NCI-H2196 treated with DMSO at 0.1 percent for 48 hours (cell line): ENCODE results near the gene CNTNAP1.
"Not testable (repeated sequence)": the region's sequence is repeated elsewhere in the genome, so short reads cannot be mapped to it uniquely, and the experiment has no call there.

Source experiments
- DNase-seq: peaks from one replicate; lab custom pipeline; 2025; ENCODE audit not compliant: unreplicated experiment; lab: John Stamatoyannopoulos, UW

Gene CNTNAP1

GRCh38 chr17:42681976-42682721, at the start of gene CNTNAP1:
Gene CNTNAP1, plus strand, starts transcription at chr17:42682531. Its CDS starts 299 bp downstream, at chr17:42682830.
- DNase-seq, result no peak

GRCh38 chr17:42632949-42633444, 49.3 kb upstream of the CNTNAP1 start:
- no peak for DNase-seq

DNA sequence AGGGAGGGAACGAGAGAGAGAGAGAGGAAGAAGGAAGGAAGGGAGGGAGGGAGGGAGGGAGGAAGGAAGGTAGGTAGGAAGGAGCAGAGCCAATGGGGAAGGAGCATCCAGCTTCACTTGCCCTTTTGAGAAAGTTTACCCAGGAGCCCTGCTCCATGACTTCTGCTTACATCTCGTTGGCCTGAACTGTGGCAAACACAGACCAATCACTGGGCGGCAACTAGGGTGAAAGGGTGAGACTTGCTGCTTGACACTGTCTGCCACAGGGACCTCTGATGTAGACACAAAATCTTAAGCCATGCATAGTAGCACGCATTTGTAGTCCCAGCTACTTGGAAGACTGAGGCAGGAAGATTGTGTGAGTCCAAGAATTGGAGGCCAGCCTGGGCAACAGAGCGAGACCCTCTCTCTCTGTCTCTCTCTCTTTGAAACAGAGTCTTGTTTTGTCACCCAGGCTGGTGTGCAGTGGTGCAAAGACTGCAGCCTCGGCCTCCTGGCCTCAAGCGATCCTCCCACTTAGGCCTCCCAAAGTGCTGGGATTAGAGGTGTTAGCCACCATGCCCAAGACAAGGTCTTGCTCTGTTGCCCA, 42.7 kb upstream of the CNTNAP1 start:
- no peak for DNase-seq

DNA sequence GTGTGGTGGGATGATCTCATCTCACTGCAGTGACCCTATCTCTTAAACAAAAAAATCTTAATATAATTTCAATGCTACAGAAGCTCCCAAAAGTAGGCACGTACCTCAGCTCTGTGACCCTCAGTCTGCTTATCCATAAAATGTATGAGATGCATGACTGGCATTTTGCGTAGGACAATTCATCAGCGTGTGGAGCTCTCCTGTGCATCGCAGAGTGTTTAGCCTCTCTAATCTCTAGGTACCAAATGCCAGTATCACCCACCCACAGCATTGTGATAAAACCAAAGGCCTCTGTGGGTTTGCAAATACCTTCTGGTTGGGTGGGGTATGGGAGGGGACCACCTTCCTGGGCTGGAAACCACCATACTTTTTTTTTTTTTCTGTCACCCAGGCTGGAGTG, 42.2 kb upstream of the CNTNAP1 start:
- no peak for DNase-seq

- DNase-seq, result no peak
Observed at GRCh38 chr17:42642336-42642735, 40.0 kb upstream of the CNTNAP1 start.

DNA sequence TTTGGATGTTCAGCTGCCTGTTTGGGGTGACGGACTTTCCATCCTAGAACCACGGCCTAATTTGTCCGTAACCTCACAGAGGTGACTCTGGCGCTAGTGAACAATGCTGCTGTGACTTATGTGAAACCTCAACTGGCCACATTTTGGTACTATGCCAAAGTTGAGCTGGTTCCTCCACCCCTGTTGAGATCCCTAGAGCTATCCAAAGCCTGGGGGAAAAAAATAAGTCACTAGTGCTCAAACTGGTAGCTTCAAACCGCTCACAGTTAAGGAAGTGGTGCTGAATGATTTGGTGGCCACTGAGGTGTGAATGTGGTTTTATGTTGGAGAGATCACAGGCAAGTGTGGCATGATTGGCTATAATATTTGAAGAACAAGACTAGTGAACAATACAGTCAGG, 34.6 kb upstream of the CNTNAP1 start:
- no peak for DNase-seq

GRCh38 chr17:42651392-42651791, 30.9 kb upstream of the CNTNAP1 start:
- DNase-seq, result no peak

- DNase-seq, result no peak
Observed at GRCh38 chr17:42653179-42654124, 28.9 kb upstream of the CNTNAP1 start.

GRCh38 chr17:42655528-42655927, 26.8 kb upstream of the CNTNAP1 start:
- no peak for DNase-seq

- no peak for DNase-seq
Observed at GRCh38 chr17:42657824-42658588, 24.3 kb upstream of the CNTNAP1 start.

GRCh38 chr17:42659079-42659931, 23.0 kb upstream of the CNTNAP1 start, which contains the start of gene TUBG2:
Gene TUBG2, plus strand, starts transcription at chr17:42659284. Its CDS starts 220 bp downstream, at chr17:42659504.
- peak; percentile 66 for DNase-seq

DNA sequence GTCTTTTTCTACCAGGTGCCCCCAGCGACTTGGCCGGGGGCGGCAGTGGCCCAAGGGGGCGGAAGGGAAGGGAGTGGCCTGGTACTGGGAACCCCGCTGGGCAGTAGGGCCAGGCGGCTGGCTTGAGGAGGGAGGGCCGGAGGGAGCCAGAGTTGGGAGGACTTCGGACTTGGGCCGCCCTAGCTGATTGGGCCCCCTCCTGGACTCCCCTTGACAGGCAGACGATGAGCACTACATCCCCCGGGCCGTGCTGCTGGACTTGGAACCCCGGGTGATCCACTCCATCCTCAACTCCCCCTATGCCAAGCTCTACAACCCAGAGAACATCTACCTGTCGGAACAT, 22.4 kb upstream of the CNTNAP1 start:
- DNase-seq, result not testable (repeated sequence)

- DNase-seq, result no peak
Observed at GRCh38 chr17:42660692-42661345, 21.5 kb upstream of the CNTNAP1 start.

GRCh38 chr17:42665581-42666001, 16.7 kb upstream of the CNTNAP1 start:
- DNase-seq, result no peak

- not testable (repeated sequence) for DNase-seq
Observed at GRCh38 chr17:42666126-42666525, 16.2 kb upstream of the CNTNAP1 start.

DNA sequence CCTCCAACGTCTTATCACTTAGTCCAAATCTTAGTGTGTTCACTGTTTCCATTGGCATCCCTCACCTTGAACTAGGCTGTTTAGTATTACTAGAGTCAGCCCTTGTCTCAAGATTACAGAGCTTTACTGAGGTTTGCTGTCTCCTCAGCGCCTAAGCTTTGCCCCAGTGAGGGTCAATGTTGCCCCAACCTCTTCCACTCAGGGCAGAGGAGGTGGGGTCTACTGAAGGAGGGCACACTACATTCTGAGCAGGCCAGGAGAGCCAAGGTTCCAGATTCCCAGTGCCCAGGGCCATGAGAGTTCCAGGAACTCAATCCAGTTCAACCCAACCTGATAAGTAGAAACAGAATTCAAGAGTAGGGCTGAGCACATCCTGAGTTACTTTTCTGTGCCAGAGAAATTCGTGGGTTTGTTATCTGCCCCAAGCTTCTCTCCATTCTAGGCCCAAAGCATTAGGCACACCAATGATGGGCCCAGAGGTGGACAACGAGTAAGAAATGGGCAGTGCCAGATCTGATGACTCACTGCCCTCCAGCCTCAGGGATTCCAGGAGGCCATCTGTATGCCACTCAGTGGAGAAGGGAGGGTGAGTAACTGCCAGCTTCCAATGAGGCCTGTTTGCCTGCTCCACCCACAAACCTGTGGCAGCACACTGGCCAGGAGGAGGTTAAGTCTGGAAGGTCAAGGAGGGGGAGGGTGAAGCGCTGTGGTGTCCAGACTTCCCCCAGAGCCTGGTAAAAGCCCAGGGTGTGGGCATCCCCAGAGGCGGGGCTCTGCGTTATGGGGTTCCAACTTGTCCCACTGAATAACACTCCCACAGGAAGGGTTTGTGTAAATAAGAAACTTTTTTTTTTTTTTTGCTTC, 15.0 kb upstream of the CNTNAP1 start:
- DNase-seq, result peak; percentile 58

GRCh38 chr17:42669705-42669976, 12.7 kb upstream of the CNTNAP1 start:
- no peak for DNase-seq

DNA sequence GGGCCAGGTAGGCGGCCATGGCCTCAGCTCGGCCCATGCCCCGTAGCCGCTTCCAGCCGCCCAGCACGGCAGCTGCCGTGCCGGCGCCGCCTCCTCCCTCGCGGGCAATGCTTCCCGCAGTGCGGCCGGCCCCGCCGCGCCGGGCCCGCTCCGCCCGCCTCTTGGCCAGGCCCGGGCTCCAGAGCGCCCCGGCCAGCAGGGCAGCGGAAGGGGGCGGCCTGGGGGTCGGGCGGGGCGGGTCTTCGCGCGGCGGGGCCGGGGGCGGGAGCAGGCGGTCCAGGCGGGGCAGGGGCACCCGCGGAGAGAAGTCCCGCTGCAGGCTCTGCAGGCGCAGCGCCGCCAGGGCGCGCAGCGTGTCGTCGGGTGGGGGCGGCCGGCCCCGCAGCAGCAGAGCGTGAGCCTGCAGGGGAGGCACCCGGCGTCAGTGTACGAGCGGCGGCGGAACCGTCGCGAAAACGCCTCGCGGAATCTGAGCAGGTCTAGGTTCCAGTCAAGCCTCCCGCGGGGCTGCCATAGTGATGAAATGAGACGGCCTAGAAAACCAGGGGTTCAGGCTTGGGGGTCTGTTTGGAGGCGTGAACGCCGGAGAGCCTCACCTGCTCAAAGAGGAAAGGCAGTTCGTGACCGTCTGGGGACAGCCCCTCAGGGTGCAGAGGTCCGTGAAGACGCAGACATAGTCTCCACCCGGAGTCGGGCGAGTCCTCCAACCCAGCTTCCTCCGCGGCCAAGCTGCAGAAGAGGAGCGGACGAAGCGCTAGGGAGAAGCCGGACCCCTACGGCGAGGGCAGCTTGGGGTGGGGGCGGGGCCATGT, 12.1 kb upstream of the CNTNAP1 start:
- no peak for DNase-seq
